ENCODE results near the gene PTPRB.

PTPRB gene
- total RNA-seq = 0 to 0.19 (median 0) reads per million in 3 donors

GRCh38 chr12:70637303-70638085, at the start of gene PTPRB:
TSS of gene PTPRB (minus strand) at chr12:70637429. CDS start at chr12:70637395, 34 bp downstream.
- no peak within 1 kb of the TSS for H3K4me3 ChIP-seq (ENCODE audit: insufficient read depth, low read depth, low read length, poor library complexity, severe bottlenecking)
- no peaks in the 10 kb centered on the region for H3K27me3 ChIP-seq (replicated peaks; ENCODE audit: control insufficient read depth, insufficient read depth, low read length, poor library complexity, severe bottlenecking)
- no peak within 1 kb of the TSS for H3K27ac ChIP-seq (ENCODE audit: insufficient read depth, low read length, poor library complexity, severe bottlenecking)
- no peaks in the 10 kb centered on the region for H3K4me1 ChIP-seq (ENCODE audit: control insufficient read depth, insufficient read depth, low read length, poor library complexity, severe bottlenecking)
- no peaks in the 10 kb centered on the region for H3K36me3 ChIP-seq (ENCODE audit: control insufficient read depth, insufficient read depth, low read length)
- no peak for DNase-seq
- no peaks in the 10 kb centered on the region for H3K9me3 ChIP-seq (ENCODE audit: control insufficient read depth, low read length)

DNA sequence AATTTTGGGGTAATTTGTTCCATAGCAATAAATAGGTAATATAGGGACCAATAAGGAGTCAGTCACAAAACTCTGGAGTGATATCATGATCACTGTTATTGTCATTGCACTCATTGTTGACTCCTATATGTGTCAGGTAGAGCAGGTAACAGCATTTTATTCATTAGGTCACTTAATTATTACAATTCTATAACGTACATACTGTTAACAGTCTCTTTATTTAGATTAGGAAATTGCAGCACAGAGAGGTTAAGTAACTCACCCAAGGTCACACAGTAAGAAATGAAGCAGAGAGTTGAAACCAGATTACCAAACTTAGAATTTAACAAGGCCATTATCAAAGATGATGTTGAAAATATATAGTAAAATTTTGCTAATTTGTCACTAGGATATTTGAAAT, 49.7 kb upstream of the PTPRB start:
- H3K36me3 ChIP-seq (ENCODE audit: control insufficient read depth, insufficient read depth, low read length) = no peaks in the 10 kb centered on the region
- no peaks in the 10 kb centered on the region for H3K27me3 ChIP-seq (replicated peaks; ENCODE audit: control insufficient read depth, insufficient read depth, low read length, poor library complexity, severe bottlenecking)
- H3K27ac ChIP-seq (ENCODE audit: insufficient read depth, low read length, poor library complexity, severe bottlenecking) = no peak overlapping the region
- H3K4me1 ChIP-seq (ENCODE audit: control insufficient read depth, insufficient read depth, low read length, poor library complexity, severe bottlenecking) = no peaks in the 10 kb centered on the region
- no peak for DNase-seq
- H3K9me3 ChIP-seq (ENCODE audit: control insufficient read depth, low read length) = no peaks in the 10 kb centered on the region
- H3K4me3 ChIP-seq (ENCODE audit: insufficient read depth, low read depth, low read length, poor library complexity, severe bottlenecking) = no peak overlapping the region

DNA sequence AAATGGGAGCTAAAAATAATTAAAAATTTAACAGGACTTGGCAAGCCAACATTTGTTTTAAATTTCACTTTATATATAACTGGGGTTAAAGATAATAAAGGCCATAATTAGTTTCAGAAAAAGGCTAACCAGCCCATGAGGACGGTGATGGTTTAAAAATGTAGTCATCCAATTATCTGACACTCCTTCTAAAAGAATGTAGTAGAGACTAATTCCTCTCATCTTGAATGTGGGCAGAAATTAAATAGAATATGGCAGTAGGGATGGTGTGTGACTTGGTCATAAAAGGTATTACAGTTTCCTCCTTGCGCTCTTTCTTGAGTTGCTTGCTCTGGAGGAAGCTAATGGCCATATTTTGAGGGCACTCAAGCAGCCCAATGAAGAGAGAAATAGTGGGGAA, 49.1 kb upstream of the PTPRB start:
- Histone ChIP-seq H3K27me3 (replicated peaks; ENCODE audit: control insufficient read depth, insufficient read depth, low read length, poor library complexity, severe bottlenecking) (no peaks in the 10 kb centered on the region), H3K9me3 (ENCODE audit: control insufficient read depth, low read length) (no peaks in the 10 kb centered on the region), H3K27ac (ENCODE audit: insufficient read depth, low read length, poor library complexity, severe bottlenecking) (no peak overlapping the region), H3K36me3 (ENCODE audit: control insufficient read depth, insufficient read depth, low read length) (no peaks in the 10 kb centered on the region), H3K4me3 (ENCODE audit: insufficient read depth, low read depth, low read length, poor library complexity, severe bottlenecking) (no peak overlapping the region), H3K4me1 (ENCODE audit: control insufficient read depth, insufficient read depth, low read length, poor library complexity, severe bottlenecking) (no peaks in the 10 kb centered on the region)
- no peak for DNase-seq

GRCh38 chr12:70683976-70684375, 46.7 kb upstream of the PTPRB start:
- Histone ChIP-seq H3K27me3 (replicated peaks; ENCODE audit: control insufficient read depth, insufficient read depth, low read length, poor library complexity, severe bottlenecking) (no peaks in the 10 kb centered on the region), H3K27ac (ENCODE audit: insufficient read depth, low read length, poor library complexity, severe bottlenecking) (no peak overlapping the region), H3K4me3 (ENCODE audit: insufficient read depth, low read depth, low read length, poor library complexity, severe bottlenecking) (no peak overlapping the region), H3K9me3 (ENCODE audit: control insufficient read depth, low read length) (no peaks in the 10 kb centered on the region), H3K4me1 (ENCODE audit: control insufficient read depth, insufficient read depth, low read length, poor library complexity, severe bottlenecking) (no peaks in the 10 kb centered on the region), H3K36me3 (ENCODE audit: control insufficient read depth, insufficient read depth, low read length) (no peaks in the 10 kb centered on the region)
- DNase-seq = no peak

GRCh38 chr12:70671698-70672097, 34.5 kb upstream of the PTPRB start:
- no peak for DNase-seq
- H3K4me3 ChIP-seq (ENCODE audit: insufficient read depth, low read depth, low read length, poor library complexity, severe bottlenecking) = no peak overlapping the region
- no peaks in the 10 kb centered on the region for H3K36me3 ChIP-seq (ENCODE audit: control insufficient read depth, insufficient read depth, low read length)
- no peaks in the 10 kb centered on the region for H3K27me3 ChIP-seq (replicated peaks; ENCODE audit: control insufficient read depth, insufficient read depth, low read length, poor library complexity, severe bottlenecking)
- H3K27ac ChIP-seq (ENCODE audit: insufficient read depth, low read length, poor library complexity, severe bottlenecking) = no peak overlapping the region
- H3K9me3 ChIP-seq (ENCODE audit: control insufficient read depth, low read length) = no peaks in the 10 kb centered on the region
- H3K4me1 ChIP-seq (ENCODE audit: control insufficient read depth, insufficient read depth, low read length, poor library complexity, severe bottlenecking) = no peaks in the 10 kb centered on the region

DNA sequence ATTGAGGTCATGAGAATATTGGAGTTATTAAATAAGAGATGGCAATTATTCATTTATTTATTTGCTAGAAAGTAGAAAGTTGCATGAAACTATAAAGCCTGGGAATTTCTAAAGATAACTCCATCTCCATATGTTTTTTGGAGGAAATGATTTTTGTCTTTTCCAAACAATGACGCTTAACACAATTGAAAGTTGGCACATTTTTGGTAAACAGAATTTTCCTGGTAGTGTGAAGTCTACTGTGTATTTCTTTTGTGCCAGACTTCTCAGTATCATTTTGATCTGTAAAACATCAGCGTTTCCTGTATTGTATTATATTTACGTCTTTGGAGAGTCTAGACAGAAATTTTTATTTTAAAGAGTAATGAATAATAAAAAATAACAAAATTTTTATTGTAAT, 33.7 kb upstream of the PTPRB start:
- DNase-seq = no peak
- H3K27me3 ChIP-seq (replicated peaks; ENCODE audit: control insufficient read depth, insufficient read depth, low read length, poor library complexity, severe bottlenecking) = no peaks in the 10 kb centered on the region
- H3K4me1 ChIP-seq (ENCODE audit: control insufficient read depth, insufficient read depth, low read length, poor library complexity, severe bottlenecking) = no peaks in the 10 kb centered on the region
- no peaks in the 10 kb centered on the region for H3K36me3 ChIP-seq (ENCODE audit: control insufficient read depth, insufficient read depth, low read length)
- no peak overlapping the region for H3K4me3 ChIP-seq (ENCODE audit: insufficient read depth, low read depth, low read length, poor library complexity, severe bottlenecking)
- no peak overlapping the region for H3K27ac ChIP-seq (ENCODE audit: insufficient read depth, low read length, poor library complexity, severe bottlenecking)
- H3K9me3 ChIP-seq (ENCODE audit: control insufficient read depth, low read length) = no peaks in the 10 kb centered on the region

DNA sequence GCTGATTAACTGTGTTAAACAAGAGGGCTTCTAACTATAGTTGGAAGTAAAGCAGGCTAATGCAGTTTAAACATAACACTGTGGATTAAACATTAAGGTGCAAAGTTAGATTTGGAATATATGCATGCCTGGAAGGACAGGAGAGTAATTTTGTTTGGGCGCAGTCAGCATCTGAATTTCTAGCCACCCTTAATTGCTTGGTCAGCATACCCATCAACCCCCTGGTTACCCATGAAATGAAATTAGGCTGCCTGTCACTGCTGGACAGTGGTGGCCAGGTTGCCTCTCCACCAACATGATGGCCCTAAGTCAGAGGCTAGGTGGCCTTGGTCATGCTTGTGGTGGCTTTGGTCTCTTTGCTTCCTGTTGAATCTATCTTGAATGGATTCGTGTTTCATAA, 30.0 kb upstream of the PTPRB start:
- no peaks in the 10 kb centered on the region for H3K4me1 ChIP-seq (ENCODE audit: control insufficient read depth, insufficient read depth, low read length, poor library complexity, severe bottlenecking)
- no peaks in the 10 kb centered on the region for H3K27me3 ChIP-seq (replicated peaks; ENCODE audit: control insufficient read depth, insufficient read depth, low read length, poor library complexity, severe bottlenecking)
- no peak overlapping the region for H3K4me3 ChIP-seq (ENCODE audit: insufficient read depth, low read depth, low read length, poor library complexity, severe bottlenecking)
- no peaks in the 10 kb centered on the region for H3K36me3 ChIP-seq (ENCODE audit: control insufficient read depth, insufficient read depth, low read length)
- no peaks in the 10 kb centered on the region for H3K9me3 ChIP-seq (ENCODE audit: control insufficient read depth, low read length)
- no peak for DNase-seq
- no peak overlapping the region for H3K27ac ChIP-seq (ENCODE audit: insufficient read depth, low read length, poor library complexity, severe bottlenecking)

DNA sequence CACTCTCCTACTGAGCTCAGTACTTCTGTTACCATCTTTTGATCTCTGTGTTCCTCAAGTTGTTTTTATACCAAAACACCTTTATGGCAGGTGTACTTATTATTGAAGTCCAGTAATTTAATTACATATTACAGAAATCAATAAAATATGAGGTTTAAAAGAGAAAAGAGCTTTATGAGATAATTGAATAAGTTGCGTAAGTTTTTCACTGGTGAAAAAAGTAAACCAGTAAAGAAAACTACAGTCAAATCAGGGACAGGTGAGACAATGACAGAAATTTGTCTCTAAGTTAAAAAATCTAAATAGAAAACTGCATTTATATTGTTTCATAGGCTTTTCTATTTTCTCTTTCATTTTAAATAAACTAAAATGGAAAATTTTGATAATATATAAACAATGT, 29.1 kb upstream of the PTPRB start:
- Histone ChIP-seq H3K4me3 (ENCODE audit: insufficient read depth, low read depth, low read length, poor library complexity, severe bottlenecking) (no peak overlapping the region), H3K27ac (ENCODE audit: insufficient read depth, low read length, poor library complexity, severe bottlenecking) (no peak overlapping the region), H3K36me3 (ENCODE audit: control insufficient read depth, insufficient read depth, low read length) (no peaks in the 10 kb centered on the region), H3K9me3 (ENCODE audit: control insufficient read depth, low read length) (no peaks in the 10 kb centered on the region), H3K4me1 (ENCODE audit: control insufficient read depth, insufficient read depth, low read length, poor library complexity, severe bottlenecking) (no peaks in the 10 kb centered on the region), H3K27me3 (replicated peaks; ENCODE audit: control insufficient read depth, insufficient read depth, low read length, poor library complexity, severe bottlenecking) (no peaks in the 10 kb centered on the region)
- DNase-seq = no peak

- Histone ChIP-seq H3K36me3 (ENCODE audit: control insufficient read depth, insufficient read depth, low read length) (no peaks in the 10 kb centered on the region), H3K9me3 (ENCODE audit: control insufficient read depth, low read length) (no peaks in the 10 kb centered on the region), H3K4me3 (ENCODE audit: insufficient read depth, low read depth, low read length, poor library complexity, severe bottlenecking) (no peak overlapping the region), H3K4me1 (ENCODE audit: control insufficient read depth, insufficient read depth, low read length, poor library complexity, severe bottlenecking) (no peaks in the 10 kb centered on the region), H3K27me3 (replicated peaks; ENCODE audit: control insufficient read depth, insufficient read depth, low read length, poor library complexity, severe bottlenecking) (no peaks in the 10 kb centered on the region), H3K27ac (ENCODE audit: insufficient read depth, low read length, poor library complexity, severe bottlenecking) (no peak overlapping the region)
- no peak for DNase-seq
These were observed 27.2 kb upstream of the PTPRB start for GRCh38 chr12:70664465-70664881.

DNA sequence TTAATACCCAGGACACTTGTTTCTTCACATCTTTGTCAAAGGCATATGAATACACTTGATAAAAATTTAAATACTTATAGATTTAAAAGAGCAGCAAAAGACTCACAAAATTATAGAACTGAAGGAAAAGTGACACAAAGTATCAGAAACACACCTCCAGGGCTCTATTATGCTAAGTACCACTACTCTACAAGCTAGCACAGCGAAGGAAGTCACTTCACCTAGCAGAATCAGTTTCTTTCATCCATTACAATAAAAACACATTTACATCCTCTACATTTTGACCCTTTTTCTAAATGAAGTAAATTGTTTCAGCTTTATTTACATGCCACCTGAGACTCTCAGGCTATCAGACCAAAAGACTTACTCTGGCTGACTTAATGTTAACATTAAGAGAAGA, 26.6 kb upstream of the PTPRB start:
- Histone ChIP-seq H3K4me3 (ENCODE audit: insufficient read depth, low read depth, low read length, poor library complexity, severe bottlenecking) (no peak overlapping the region), H3K27me3 (replicated peaks; ENCODE audit: control insufficient read depth, insufficient read depth, low read length, poor library complexity, severe bottlenecking) (no peaks in the 10 kb centered on the region), H3K9me3 (ENCODE audit: control insufficient read depth, low read length) (no peaks in the 10 kb centered on the region), H3K36me3 (ENCODE audit: control insufficient read depth, insufficient read depth, low read length) (no peaks in the 10 kb centered on the region), H3K27ac (ENCODE audit: insufficient read depth, low read length, poor library complexity, severe bottlenecking) (no peak overlapping the region), H3K4me1 (ENCODE audit: control insufficient read depth, insufficient read depth, low read length, poor library complexity, severe bottlenecking) (no peaks in the 10 kb centered on the region)
- no peak for DNase-seq

Measured in effector memory CD4-positive, alpha-beta T cell (primary cell).